ENCODE results near the gene PMM1.

GRCh38 chr22:41597635-41597953 is 8.0 kb upstream of the PMM1 start:
- TF ChIP-seq, protein P1, sequence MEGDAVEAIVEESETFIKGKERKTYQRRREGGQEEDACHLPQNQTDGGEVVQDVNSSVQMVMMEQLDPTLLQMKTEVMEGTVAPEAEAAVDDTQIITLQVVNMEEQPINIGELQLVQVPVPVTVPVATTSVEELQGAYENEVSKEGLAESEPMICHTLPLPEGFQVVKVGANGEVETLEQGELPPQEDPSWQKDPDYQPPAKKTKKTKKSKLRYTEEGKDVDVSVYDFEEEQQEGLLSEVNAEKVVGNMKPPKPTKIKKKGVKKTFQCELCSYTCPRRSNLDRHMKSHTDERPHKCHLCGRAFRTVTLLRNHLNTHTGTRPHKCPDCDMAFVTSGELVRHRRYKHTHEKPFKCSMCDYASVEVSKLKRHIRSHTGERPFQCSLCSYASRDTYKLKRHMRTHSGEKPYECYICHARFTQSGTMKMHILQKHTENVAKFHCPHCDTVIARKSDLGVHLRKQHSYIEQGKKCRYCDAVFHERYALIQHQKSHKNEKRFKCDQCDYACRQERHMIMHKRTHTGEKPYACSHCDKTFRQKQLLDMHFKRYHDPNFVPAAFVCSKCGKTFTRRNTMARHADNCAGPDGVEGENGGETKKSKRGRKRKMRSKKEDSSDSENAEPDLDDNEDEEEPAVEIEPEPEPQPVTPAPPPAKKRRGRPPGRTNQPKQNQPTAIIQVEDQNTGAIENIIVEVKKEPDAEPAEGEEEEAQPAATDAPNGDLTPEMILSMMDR (IDR thresholded peaks at IDR 0.05; ENCODE audit: insufficient read depth, low read length, poor library complexity, severe bottlenecking) = no peak
- no peak for TF ChIP-seq EZH2phosphoT487 (conservative IDR thresholded peaks at IDR 0.05; ENCODE audit: low read length)

Data from SU-DHL-6 (cell line).